Measurements from ENCODE around the gene KATNAL1. TPM values are rescaled to one million over a fixed set of nuclear protein-coding genes. Genes with fewer than 3 reads are reported as not detected.

Gene KATNAL1
- total and polyA plus RNA-seq, 2 of the 4 experiments (the other 2 are of a cell fraction): 6.9 to 16.8 TPM

DNA sequence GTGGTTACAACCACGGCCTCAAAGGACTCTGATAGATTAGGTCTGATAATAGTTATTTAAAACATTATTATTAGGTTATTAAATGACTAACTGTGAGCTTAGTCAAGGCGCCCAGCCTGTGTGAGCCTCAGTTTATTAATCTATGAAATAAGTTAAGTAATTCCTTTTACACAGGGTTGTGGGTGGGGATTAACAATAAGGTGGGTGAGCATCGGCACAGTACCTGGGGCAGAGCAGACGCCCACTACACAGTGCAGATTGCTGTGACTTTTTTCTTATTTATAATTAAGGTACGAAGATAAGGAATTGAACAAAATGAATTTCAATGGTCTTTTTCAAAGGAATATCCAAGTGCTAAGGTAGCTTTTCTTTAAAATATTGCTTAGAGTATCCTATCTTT, 132.2 kb downstream of the KATNAL1 start:
- intact Hi-C loops (cut with micrococcal nuclease): no loop called here
- H2BK120ac ChIP-seq (ENCODE audit: low read depth, low read length): no peak overlapping the region
- no peak overlapping the region for H3K18ac ChIP-seq (ENCODE audit: low read depth, low read length)
- H3K9ac ChIP-seq (ENCODE audit: low read depth, low read length): no peak overlapping the region
- no peak overlapping the region for H2AK9ac ChIP-seq (replicated peaks; ENCODE audit: low read depth, low read length, poor library complexity)
- H3K23ac ChIP-seq (ENCODE audit: low read depth, low read length): no peak overlapping the region
- no peak overlapping the region for H3K14ac ChIP-seq (replicated peaks; ENCODE audit: low read depth, low read length)
- H2AFZ ChIP-seq (replicated peaks; ENCODE audit: low read length, poor library complexity): no peak overlapping the region
- H3K56ac ChIP-seq (ENCODE audit: extremely low read depth, insufficient read depth, low read length): no peak overlapping the region
- H3K9me1 ChIP-seq (ENCODE audit: insufficient read depth, low read length): no peaks in the 10 kb centered on the region
- no peak overlapping the region for H2BK20ac ChIP-seq (ENCODE audit: low read depth, low read length)
- in situ Hi-C loops (cut with MboI; ENCODE audit: low sequenced_read_pairs): no loop called here
- BruUV-seq (replicated peaks): no TSS peak
- no peaks in the 10 kb centered on the region for H3K9me3 ChIP-seq (ENCODE audit: control insufficient read depth, insufficient read depth, low read length)
- H4K5ac ChIP-seq (ENCODE audit: low read depth, low read length): no peak overlapping the region
- no peak overlapping the region for H3K4me3 ChIP-seq (ENCODE audit: insufficient read depth, low read depth, low read length)
- DNase-seq: no peak
- no peaks in the 10 kb centered on the region for H3K79me1 ChIP-seq (ENCODE audit: low read depth in 1 of 2, low read length in 2 of 2)
- H3K4me1 ChIP-seq (ENCODE audit: control insufficient read depth, insufficient read depth, low read length): no peaks in the 10 kb centered on the region
- no peaks in the 10 kb centered on the region for H3K36me3 ChIP-seq (ENCODE audit: control insufficient read depth, insufficient read depth, low read length)
- H3K4ac ChIP-seq (ENCODE audit: low read depth, low read length): no peak overlapping the region
- ChIA-PET POLR2A (ENCODE audit: unreplicated experiment) (interaction anchor here (1.0 kb wide), 1 partner anchor 166 kb away, joined by 6 read pairs; no protein-coding TSS in a partner anchor), CTCF (interaction anchor here (0.6 kb wide), 1 partner anchor 289 kb away, joined by 3 read pairs; no protein-coding TSS in a partner anchor)
- no peak for ATAC-seq (ENCODE audit: low read depth)
- H4K20me1 ChIP-seq (ENCODE audit: insufficient read depth, low read length): no peaks in the 10 kb centered on the region
- H3K4me2 ChIP-seq (ENCODE audit: low read depth, low read length): no peak overlapping the region
- no peak overlapping the region for H2BK5ac ChIP-seq (ENCODE audit: low read depth, low read length, poor library complexity, severe bottlenecking)
- H4K8ac ChIP-seq (ENCODE audit: low read depth in 2 of 2, low read length in 2 of 2): no peak overlapping the region
- no peak overlapping the region for H2BK15ac ChIP-seq (ENCODE audit: low read depth, low read length)
- H2AK5ac ChIP-seq (ENCODE audit: low read depth, low read length): no peak overlapping the region
- no CpG with 5 or more reads among the region's 5 CpGs for WGBS, 2 experiments (ENCODE audit: extremely low coverage in 2 of 2, insufficient read length in 1 of 2)
- dilution Hi-C loops (cut with HindIII; ENCODE audit: low sequenced_read_pairs, unreplicated experiment): no loop called here
- H3K27ac ChIP-seq (ENCODE audit: insufficient read depth, low read length): no peak overlapping the region
- no peaks in the 10 kb centered on the region for H3K27me3 ChIP-seq (ENCODE audit: control insufficient read depth, insufficient read depth, low read length)
- H4K91ac ChIP-seq (ENCODE audit: insufficient read depth, low read depth, low read length): no peak overlapping the region
- TF ChIP-seq FOS (IDR thresholded peaks at IDR 0.05; ENCODE audit: low read depth, low read length) (no peak), RCOR1 (IDR thresholded peaks at IDR 0.05; ENCODE audit: insufficient replicate concordance, low read length) (no peak), SMC3 (IDR thresholded peaks at IDR 0.05; ENCODE audit: low read depth, low read length) (no peak), CHD1 (IDR thresholded peaks at IDR 0.05; ENCODE audit: low read depth, low read length) (no peak), MXI1 (IDR thresholded peaks at IDR 0.05; ENCODE audit: borderline replicate concordance, low read depth, low read length) (no peak), RFX5 (IDR thresholded peaks at IDR 0.05; ENCODE audit: low read depth, low read length) (no peak), MAFK (IDR thresholded peaks at IDR 0.05; ENCODE audit: low read depth, low read length) (no peak)
- TF ChIP-seq, protein P1, sequence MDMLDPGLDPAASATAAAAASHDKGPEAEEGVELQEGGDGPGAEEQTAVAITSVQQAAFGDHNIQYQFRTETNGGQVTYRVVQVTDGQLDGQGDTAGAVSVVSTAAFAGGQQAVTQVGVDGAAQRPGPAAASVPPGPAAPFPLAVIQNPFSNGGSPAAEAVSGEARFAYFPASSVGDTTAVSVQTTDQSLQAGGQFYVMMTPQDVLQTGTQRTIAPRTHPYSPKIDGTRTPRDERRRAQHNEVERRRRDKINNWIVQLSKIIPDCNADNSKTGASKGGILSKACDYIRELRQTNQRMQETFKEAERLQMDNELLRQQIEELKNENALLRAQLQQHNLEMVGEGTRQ (IDR thresholded peaks at IDR 0.05; ENCODE audit: low read depth, low read length): no peak
- TF ChIP-seq, protein P2, sequence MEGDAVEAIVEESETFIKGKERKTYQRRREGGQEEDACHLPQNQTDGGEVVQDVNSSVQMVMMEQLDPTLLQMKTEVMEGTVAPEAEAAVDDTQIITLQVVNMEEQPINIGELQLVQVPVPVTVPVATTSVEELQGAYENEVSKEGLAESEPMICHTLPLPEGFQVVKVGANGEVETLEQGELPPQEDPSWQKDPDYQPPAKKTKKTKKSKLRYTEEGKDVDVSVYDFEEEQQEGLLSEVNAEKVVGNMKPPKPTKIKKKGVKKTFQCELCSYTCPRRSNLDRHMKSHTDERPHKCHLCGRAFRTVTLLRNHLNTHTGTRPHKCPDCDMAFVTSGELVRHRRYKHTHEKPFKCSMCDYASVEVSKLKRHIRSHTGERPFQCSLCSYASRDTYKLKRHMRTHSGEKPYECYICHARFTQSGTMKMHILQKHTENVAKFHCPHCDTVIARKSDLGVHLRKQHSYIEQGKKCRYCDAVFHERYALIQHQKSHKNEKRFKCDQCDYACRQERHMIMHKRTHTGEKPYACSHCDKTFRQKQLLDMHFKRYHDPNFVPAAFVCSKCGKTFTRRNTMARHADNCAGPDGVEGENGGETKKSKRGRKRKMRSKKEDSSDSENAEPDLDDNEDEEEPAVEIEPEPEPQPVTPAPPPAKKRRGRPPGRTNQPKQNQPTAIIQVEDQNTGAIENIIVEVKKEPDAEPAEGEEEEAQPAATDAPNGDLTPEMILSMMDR (conservative IDR thresholded peaks at IDR 0.05; ENCODE audit: low read depth, low read length): no peak

All from IMR-90 (cell line).